ENCODE results near the gene MPEG1. TPM values are rescaled to one million over a fixed set of nuclear protein-coding genes. Genes with fewer than 3 reads are reported as not detected.

MPEG1 gene

Small RNA genes lying within 50 kb of the gene (small RNA-seq; reads per million reads assigned to genes)
- not detected for gene RN7SL42P (ENCODE audit: low read depth)
